HepG2 (cell line): ENCODE data around the gene NELFB. TPM values are rescaled to one million over a fixed set of nuclear protein-coding genes. Genes with fewer than 3 reads are reported as not detected.

Experiments
- ELF3 ChIP-seq: IDR thresholded peaks from 2 replicates; pipeline ENCODE4 v1.6.1; 2016; ENCODE audit warnings: missing genetic modification reagents, missing compliant biosample characterization
- FOXM1 ChIP-seq: sonication (generic); formaldehyde crosslinking; IDR thresholded peaks from 2 replicates; pipeline ENCODE4 v1.5.0; 2020; ENCODE audit warnings: missing genetic modification reagents
- KLF9 ChIP-seq: IDR thresholded peaks from 2 replicates; pipeline ENCODE4 v1.6.1; 2016; ENCODE audit warnings: low read depth
- MAZ ChIP-seq, 2 experiments: sonication (generic) in 1 of 2; formaldehyde crosslinking in 1 of 2; IDR thresholded peaks; 2 replicates each; pipeline versions ENCODE4 v1.5.0 to v1.6.1; 2012 to 2020; ENCODE audit warnings: low read depth in 2 of 2, mild to moderate bottlenecking in 2 of 2, borderline replicate concordance in 1 of 2, improper control_type of control experiment in 1 of 2, low read length in 1 of 2, missing genetic modification reagents in 1 of 2, moderate library complexity in 1 of 2
- MBNL3 ChIP-seq: fragments of 250-450 bp; sonication (Bioruptor Pico); conservative IDR thresholded peaks from 2 replicates; pipeline ENCODE4 v1.8.0; 2022; ENCODE audit warnings: mild to moderate bottlenecking, inconsistent platforms
- MED13 ChIP-seq: sonication (generic); formaldehyde crosslinking; IDR thresholded peaks from 2 replicates; pipeline ENCODE4 v1.5.0; 2020; ENCODE audit warnings: missing genetic modification reagents
- MTERF4 ChIP-seq: sonication (generic); formaldehyde crosslinking; IDR thresholded peaks from 2 replicates; pipeline ENCODE4 v1.8.0; 2023; ENCODE audit warnings: mild to moderate bottlenecking, missing genetic modification reagents
- NBN ChIP-seq: fragments of 450-650 bp; conservative IDR thresholded peaks from 2 replicates; pipeline ENCODE4 v1.6.1; 2017
- NR0B2 ChIP-seq: sonication (generic); formaldehyde crosslinking; IDR thresholded peaks from 2 replicates; pipeline ENCODE4 v1.4.0; 2020; ENCODE audit warnings: mild to moderate bottlenecking, missing genetic modification reagents
- RERE ChIP-seq: IDR thresholded peaks from 2 replicates; pipeline ENCODE4 v1.6.1; 2016; ENCODE audit warnings: low read depth, missing genetic modification reagents, missing compliant biosample characterization
- TCF12 ChIP-seq, 2 experiments: fragments of 450-650 bp in 1 of 2; sonication (generic) in 1 of 2; formaldehyde crosslinking in 1 of 2; IDR thresholded peaks; 2 replicates each; pipeline versions ENCODE4 v1.6.1 to v1.8.0; 2017 to 2022; ENCODE audit warnings: antibody characterized with exemption in 1 of 2, mild to moderate bottlenecking in 1 of 2, missing genetic modification reagents in 1 of 2, moderate library complexity in 1 of 2
- TFAP4 ChIP-seq: sonication (generic); IDR thresholded peaks from 2 replicates; pipeline ENCODE4 v1.6.1; 2016; ENCODE audit warnings: low read depth, borderline replicate concordance
- ZBTB2 ChIP-seq: sonication (generic); formaldehyde crosslinking; IDR thresholded peaks from 2 replicates; pipeline ENCODE4 v1.8.0; 2022; ENCODE audit warnings: low read depth, missing genetic modification reagents
- ZBTB44 ChIP-seq: sonication (generic); formaldehyde crosslinking; IDR thresholded peaks from 2 replicates; pipeline ENCODE4 v1.4.0; 2020; ENCODE audit warnings: missing genetic modification reagents
- ZNF256 ChIP-seq: sonication (generic); formaldehyde crosslinking; conservative IDR thresholded peaks from 2 replicates; pipeline ENCODE4 v1.4.0; 2020; ENCODE audit warnings: missing genetic modification reagents
- ZNF335 ChIP-seq: sonication (generic); formaldehyde crosslinking; IDR thresholded peaks from 2 replicates; pipeline ENCODE4 v1.4.0; 2020; ENCODE audit warnings: missing genetic modification reagents
- ZNF550 ChIP-seq: sonication (generic); formaldehyde crosslinking; IDR thresholded peaks from 2 replicates; pipeline ENCODE4 v1.4.0; 2020; ENCODE audit warnings: mild to moderate bottlenecking, missing genetic modification reagents, borderline replicate concordance
- polyA plus RNA-seq, 8 experiments: library from polyadenylated mRNA; depleted of rRNA in 3 of 8; stranded (reverse) in 7 of 8; unstranded in 1 of 8; fragments of >200 nt; fragmentation: Illumina TruSeq in 4 of 8; extraction: Trizol in 4 of 8; gene quantifications; 2 replicates each; pipeline versions ENCODE4 v1.2.1 to v1.2.3, GENCODE V29; 2011 to 2016; ENCODE audit warnings: low read depth in 4 of 8, missing spikeins in 1 of 8, mixed read lengths in 1 of 8; ENCODE audit not compliant: insufficient read depth in 1 of 8
- total RNA-seq, 5 experiments: library from RNA; depleted of rRNA; stranded (reverse); fragments of >200 nt; fragmentation: Illumina TruSeq; extraction: Trizol; gene quantifications; 2 replicates each; pipeline ENCODE4 v1.2.3, GENCODE V29; 2016; ENCODE audit warnings: low read depth in 1 of 5

NELFB gene
- total and polyA plus RNA-seq, 2 of the 13 experiments (the other 11 are each of a cell fraction or from before 2014, with no cell fraction given) = 26.5 to 45.8 TPM

DNA sequence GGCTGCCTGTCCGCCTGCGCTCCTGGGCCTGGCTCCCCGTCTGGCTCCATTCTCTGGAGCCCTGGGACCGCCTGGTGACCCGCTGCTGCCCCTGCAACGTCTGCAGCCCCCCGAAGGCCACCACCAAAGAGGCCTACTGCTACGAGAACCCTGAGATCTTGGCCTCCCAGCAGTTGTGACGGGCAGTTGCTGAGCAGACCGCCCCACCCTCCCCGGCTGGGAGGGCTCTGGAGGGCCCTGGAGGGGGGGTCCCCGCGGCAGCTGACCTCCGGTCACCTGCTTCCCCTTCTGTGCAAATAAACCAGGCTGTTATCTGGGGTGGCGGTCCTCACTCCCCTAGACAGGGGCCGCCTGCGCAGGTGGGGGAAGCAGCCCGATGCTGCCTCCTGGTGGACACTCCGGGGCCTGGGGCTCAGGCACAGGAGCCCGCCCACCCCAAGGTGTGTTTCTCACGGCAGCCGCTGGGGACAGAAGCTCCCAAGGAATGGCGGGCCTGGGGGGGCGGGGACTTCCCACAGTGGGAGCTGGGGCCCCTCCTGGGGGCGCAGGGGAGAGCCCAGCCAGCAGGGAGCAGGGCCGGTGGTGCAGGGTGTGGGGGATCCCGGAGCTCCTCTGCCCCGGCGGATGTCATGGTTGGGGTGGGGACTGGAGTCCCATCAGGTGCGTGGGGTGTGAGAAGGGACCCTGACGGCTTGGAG is 18.7 kb upstream of the NELFB start (continued):
- no peak for TF ChIP-seq TCF12 (IDR thresholded peaks at IDR 0.05)
- TF ChIP-seq TCF12 (CRISPR knock-in tag; IDR thresholded peaks at IDR 0.05) = peak; percentile 42; the same call in 1 of the 2 replicates
- no peak for TF ChIP-seq ZBTB44 (CRISPR knock-in tag)
- no peak; the same call in 1 of the 2 replicates for TF ChIP-seq KLF9 (CRISPR knock-in tag)
- no peak for TF ChIP-seq ZNF550 (CRISPR knock-in tag)
- TF ChIP-seq MBNL3 (CRISPR knock-in tag) = no peak
- TF ChIP-seq MTERF4 (CRISPR knock-in tag) = 0 out of 2 replicates have a peak, but pooled peaks have one; percentile 4
- no peak for TF ChIP-seq RERE (CRISPR knock-in tag)
- no peak for TF ChIP-seq MED13 (CRISPR knock-in tag)
- no peak for TF ChIP-seq FOXM1 (CRISPR knock-in tag)
- peak; percentile 61; the same call in 1 of the 2 replicates for TF ChIP-seq ZBTB2 (CRISPR knock-in tag)
- TF ChIP-seq NR0B2 (CRISPR knock-in tag) = no peak
- TF ChIP-seq MAZ (IDR thresholded peaks at IDR 0.05; ENCODE audit: borderline replicate concordance, low read depth, low read length) = peak; percentile 63; the same call in 1 of the 2 replicates
- peak; percentile 87 for TF ChIP-seq MAZ (CRISPR knock-in tag; IDR thresholded peaks at IDR 0.05; ENCODE audit: low read depth)
- no peak for TF ChIP-seq ZNF256 (CRISPR knock-in tag)
- no peak for TF ChIP-seq ZNF335 (CRISPR knock-in tag)
- TF ChIP-seq TFAP4 = peak; percentile 97
- TF ChIP-seq ELF3 = peak; percentile 51; the same call in 1 of the 2 replicates
- no peak for TF ChIP-seq NBN
